Renal cortical epithelial cell (primary cell): ENCODE measurements around the gene ACSBG1. TPM values are rescaled to one million over a fixed set of nuclear protein-coding genes. Genes with fewer than 3 reads are reported as not detected.

Experiments
- DNase-seq: peaks from one replicate; pipeline ENCODE4 v3.0.0-alpha.2; 2011; ENCODE audit warnings: low read depth
- total RNA-seq: library from RNA; depleted of rRNA; stranded (reverse); fragments of >200 nt; gene quantifications from 2 replicates; pipeline ENCODE4 v1.2.3, GENCODE V29; 2014

Gene ACSBG1
- total RNA-seq, 1 donor from 2014 or later, result 0.20 TPM

DNA sequence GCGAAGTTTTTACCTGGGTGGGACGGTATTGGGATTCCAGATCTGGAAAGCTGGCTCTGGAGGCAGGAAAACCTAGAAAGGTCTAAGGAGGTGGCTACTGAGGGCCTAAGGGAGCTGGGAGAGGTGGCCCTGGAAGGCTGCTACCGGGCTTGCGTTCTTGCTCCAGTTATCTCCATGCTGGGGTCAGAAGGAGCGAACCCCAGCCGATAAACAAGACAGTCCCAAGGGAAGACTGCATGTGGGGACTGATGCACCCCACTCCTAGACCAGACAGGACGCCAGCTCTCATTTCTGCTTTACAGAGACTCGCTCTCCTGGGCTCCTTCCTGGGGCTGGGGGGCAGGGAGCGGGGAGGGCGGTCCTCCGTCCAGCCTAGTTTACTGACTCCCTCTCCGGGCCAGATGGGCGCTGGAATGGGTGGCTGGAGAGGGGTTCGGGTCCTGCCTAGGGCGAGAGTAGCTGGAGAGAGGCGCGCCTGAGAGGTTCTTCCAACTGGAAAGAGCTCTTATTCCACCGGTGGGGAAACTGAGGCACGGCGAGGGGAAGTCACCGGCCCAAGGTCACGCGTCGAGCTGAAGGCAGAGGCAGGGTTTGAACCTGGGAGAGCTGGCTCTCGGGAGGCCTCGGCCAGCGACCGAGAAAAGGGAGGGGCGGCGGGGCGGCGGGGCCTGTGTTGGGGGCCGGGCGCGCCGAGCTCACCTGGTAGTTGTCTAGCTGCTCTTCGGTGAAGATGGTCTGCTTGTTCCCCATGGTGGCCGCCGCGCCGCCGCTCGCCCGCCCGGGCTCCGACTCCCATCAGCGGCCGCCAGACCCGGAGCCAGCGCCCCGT, 103.7 kb downstream of the ACSBG1 start:
- no peak for DNase-seq

- no peak for DNase-seq
These were observed 104.5 kb downstream of the ACSBG1 start for GRCh38 chr15:78129751-78130287.

DNA sequence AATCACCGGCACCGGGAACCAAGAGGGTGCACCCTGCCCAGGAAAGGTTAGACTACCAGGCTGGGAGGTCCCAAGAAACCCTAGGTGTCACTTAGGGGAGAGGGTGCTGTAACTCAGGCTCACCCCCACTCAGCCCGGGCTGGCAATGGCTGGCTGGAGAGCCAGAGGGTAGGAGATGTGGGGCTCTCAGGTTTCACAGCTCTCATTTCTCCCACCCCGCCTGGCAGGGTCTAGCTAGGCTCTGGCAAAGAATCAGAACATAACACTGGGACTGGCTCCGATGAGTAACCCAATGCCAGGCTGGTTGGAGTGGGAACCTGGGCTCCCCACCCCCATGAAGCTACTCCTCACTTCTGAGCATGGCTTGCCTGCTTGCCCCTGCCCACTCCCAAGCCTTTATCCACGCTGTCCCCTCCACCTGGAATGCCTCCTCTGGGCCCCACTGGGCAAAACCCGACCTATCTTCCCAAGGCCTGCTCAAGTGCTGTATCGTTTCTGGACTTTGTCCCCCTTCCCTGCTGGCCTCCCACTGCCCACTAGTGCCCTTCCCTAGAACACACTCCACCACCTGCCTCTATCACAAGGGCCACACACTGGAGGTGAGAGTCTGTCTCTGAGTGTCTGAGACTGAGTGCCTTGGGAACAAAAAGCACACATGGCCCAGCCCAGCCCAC, 105.2 kb downstream of the ACSBG1 start:
- no peak for DNase-seq

DNA sequence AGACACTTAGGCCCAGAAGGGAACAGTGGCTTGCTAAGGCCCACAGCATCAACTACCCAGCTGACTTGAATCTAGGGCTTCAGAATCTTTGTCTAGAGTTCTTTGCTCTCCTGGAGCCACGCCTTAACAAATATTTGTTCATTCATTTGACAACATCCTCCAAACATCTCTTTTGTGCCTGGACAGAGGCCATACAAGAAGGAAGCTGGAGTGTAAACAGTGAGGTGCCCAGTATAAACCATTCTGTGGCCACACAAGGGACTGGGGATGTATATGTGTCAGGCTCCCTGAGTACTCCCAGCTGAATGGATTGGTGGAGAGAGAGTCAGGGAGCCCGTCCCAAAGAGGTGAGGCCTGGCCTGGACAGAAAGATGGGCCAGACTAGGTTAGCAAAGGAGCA, 106.5 kb downstream of the ACSBG1 start:
- no peak for DNase-seq

- no peak for DNase-seq
These were observed 109.1 kb downstream of the ACSBG1 start for GRCh38 chr15:78125267-78125666.

GRCh38 chr15:78120523-78120922, 113.8 kb downstream of the ACSBG1 start:
- no peak for DNase-seq

Other genes with a start within 250 kb of the ACSBG1 start
- gene TBC1D2B, start 156.9 kb downstream of the ACSBG1 start, total RNA-seq, result 14.1 and 23.7 TPM in 2 replicates
- gene SH2D7, start 142.0 kb downstream of the ACSBG1 start, total RNA-seq, result not detected in 2 replicates
- gene CIB2, start 103.1 kb downstream of the ACSBG1 start, total RNA-seq, result 8.2 and 16.7 TPM in 2 replicates
- gene IDH3A, start 85.2 kb downstream of the ACSBG1 start, total RNA-seq, result 47.2 and 96.3 TPM in 2 replicates
- gene DNAJA4, start 30.0 kb upstream of the ACSBG1 start, total RNA-seq, result 3.3 and 11.1 TPM in 2 replicates
- 60.6 and 89.1 TPM in 2 replicates for gene SKIC8, start 65.0 kb upstream of the ACSBG1 start, total RNA-seq
- not detected in 2 replicates for gene CRABP1, start 105.8 kb upstream of the ACSBG1 start, total RNA-seq
- 68.5 and 70.2 TPM in 2 replicates for gene IREB2, start 203.7 kb upstream of the ACSBG1 start, total RNA-seq